Bronchial epithelial cell (primary cell): ENCODE data around the gene APOLD1. TPM values are rescaled to one million over a fixed set of nuclear protein-coding genes. Genes with fewer than 3 reads are reported as not detected.

Experiments
- DNase-seq: peaks from one replicate; pipeline ENCODE4 v3.0.0-alpha.2; 2010; ENCODE audit warnings: low read depth
- FAIRE-seq: peaks from 2 replicates; lab custom pipeline; 2011; peaks lifted over from hg19 to GRCh38; lab: Jason Lieb, UNC
- H3K27me3 ChIP-seq: 2 replicates; pipeline ENCODE4 v1.5.1; 2011; ENCODE audit warnings: low read length; ENCODE audit not compliant: control insufficient read depth, insufficient read depth
- H3K36me3 ChIP-seq: 2 replicates; pipeline ENCODE4 v1.5.1; 2011; ENCODE audit warnings: low read length; ENCODE audit not compliant: control insufficient read depth, insufficient read depth
- H3K4me3 ChIP-seq: 2 replicates; pipeline ENCODE4 v1.5.1; 2011; ENCODE audit warnings: mild to moderate bottlenecking, low read depth, low read length, control low read depth
- CTCF ChIP-seq: IDR thresholded peaks from 2 replicates; pipeline ENCODE4 v1.5.1; 2011; ENCODE audit warnings: mild to moderate bottlenecking, moderate library complexity, low read length, control low read depth, inconsistent platforms; ENCODE audit not compliant: insufficient read depth, severe bottlenecking
- total RNA-seq: library from RNA; depleted of rRNA; stranded (reverse); fragments of >200 nt; gene quantifications from 2 replicates; pipeline ENCODE4 v1.2.1, GENCODE V29; 2014

APOLD1 gene
- total RNA-seq, 1 donor from 2014 or later = 2.6 TPM

- Histone ChIP-seq H3K4me3 (no peak overlapping the region), H3K36me3 (no peaks in the 10 kb centered on the region), H3K27me3 (peaks cover 2% of the 10 kb centered on the region)
- TF ChIP-seq CTCF = no peak
- peak; percentile 73 for DNase-seq
- no peak for FAIRE-seq
These were observed 9.2 kb upstream of the APOLD1 start for GRCh38 chr12:12776261-12776660.

GRCh38 chr12:12777092-12777491 is 8.4 kb upstream of the APOLD1 start:
- no peak for TF ChIP-seq CTCF
- H3K4me3 ChIP-seq = no peak overlapping the region
- peaks cover 2% of the 10 kb centered on the region for H3K27me3 ChIP-seq
- DNase-seq (no peak), FAIRE-seq (no peak)
- no peaks in the 10 kb centered on the region for H3K36me3 ChIP-seq

GRCh38 chr12:12779007-12779406 is 6.5 kb upstream of the APOLD1 start:
- no peak for TF ChIP-seq CTCF

GRCh38 chr12:12779529-12779928 is 5.9 kb upstream of the APOLD1 start:
- TF ChIP-seq CTCF = no peak
- FAIRE-seq (no peak), DNase-seq (peak; percentile 96)
- Histone ChIP-seq H3K36me3 (no peaks in the 10 kb centered on the region), H3K27me3 (peaks cover 2% of the 10 kb centered on the region), H3K4me3 (no peak overlapping the region)

More at GRCh38 chr12:12779007-12779406, 6.5 kb upstream of the APOLD1 start:
- no peak for FAIRE-seq
- Histone ChIP-seq H3K4me3 (no peak overlapping the region), H3K36me3 (no peaks in the 10 kb centered on the region), H3K27me3 (peaks cover 2% of the 10 kb centered on the region)
- no peak for DNase-seq

- Histone ChIP-seq H3K36me3 (no peaks in the 10 kb centered on the region), H3K27me3 (no peaks in the 10 kb centered on the region), H3K4me3 (no peak overlapping the region)
- DNase-seq (no peak), FAIRE-seq (no peak)
- no peak for TF ChIP-seq CTCF
These were observed 1.3 kb upstream of the APOLD1 start for GRCh38 chr12:12784116-12784515.

GRCh38 chr12:12786351-12786705 is 869 bp downstream of the APOLD1 start:
- FAIRE-seq (no peak), DNase-seq (no peak)
- TF ChIP-seq CTCF = no peak
- Histone ChIP-seq H3K27me3 (no peaks in the 10 kb centered on the region), H3K36me3 (no peaks in the 10 kb centered on the region), H3K4me3 (peak overlapping the region; percentile 53)
